ENCODE data around the gene SEMA3B. TPM values are rescaled to one million over a fixed set of nuclear protein-coding genes. Genes with fewer than 3 reads are reported as not detected.

SEMA3B gene
- total RNA-seq, 1 experiment from 2014 or later = 7.3 TPM

DNA sequence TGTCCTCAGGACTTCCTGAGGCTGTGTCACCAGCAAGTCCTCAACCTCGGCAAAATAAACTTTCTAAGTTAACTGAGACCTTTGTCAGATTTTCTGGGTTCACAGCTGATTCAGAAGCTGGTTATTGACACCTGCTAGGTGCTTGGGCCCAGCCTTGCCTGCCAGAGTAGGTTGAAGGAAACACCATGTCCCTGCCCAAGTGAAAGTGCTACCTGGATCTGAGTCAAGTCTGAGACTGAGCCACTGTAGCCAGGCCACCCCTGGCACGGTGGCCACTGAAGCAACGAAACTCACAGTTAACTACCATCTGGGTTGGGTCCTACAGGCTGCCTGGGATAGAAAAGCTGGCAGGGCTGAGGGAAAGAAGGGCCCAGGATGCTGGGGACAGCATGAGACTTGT lies 45.4 kb downstream of the SEMA3B start (continued):
- TF ChIP-seq, protein P1, sequence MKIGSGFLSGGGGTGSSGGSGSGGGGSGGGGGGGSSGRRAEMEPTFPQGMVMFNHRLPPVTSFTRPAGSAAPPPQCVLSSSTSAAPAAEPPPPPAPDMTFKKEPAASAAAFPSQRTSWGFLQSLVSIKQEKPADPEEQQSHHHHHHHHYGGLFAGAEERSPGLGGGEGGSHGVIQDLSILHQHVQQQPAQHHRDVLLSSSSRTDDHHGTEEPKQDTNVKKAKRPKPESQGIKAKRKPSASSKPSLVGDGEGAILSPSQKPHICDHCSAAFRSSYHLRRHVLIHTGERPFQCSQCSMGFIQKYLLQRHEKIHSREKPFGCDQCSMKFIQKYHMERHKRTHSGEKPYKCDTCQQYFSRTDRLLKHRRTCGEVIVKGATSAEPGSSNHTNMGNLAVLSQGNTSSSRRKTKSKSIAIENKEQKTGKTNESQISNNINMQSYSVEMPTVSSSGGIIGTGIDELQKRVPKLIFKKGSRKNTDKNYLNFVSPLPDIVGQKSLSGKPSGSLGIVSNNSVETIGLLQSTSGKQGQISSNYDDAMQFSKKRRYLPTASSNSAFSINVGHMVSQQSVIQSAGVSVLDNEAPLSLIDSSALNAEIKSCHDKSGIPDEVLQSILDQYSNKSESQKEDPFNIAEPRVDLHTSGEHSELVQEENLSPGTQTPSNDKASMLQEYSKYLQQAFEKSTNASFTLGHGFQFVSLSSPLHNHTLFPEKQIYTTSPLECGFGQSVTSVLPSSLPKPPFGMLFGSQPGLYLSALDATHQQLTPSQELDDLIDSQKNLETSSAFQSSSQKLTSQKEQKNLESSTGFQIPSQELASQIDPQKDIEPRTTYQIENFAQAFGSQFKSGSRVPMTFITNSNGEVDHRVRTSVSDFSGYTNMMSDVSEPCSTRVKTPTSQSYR (CRISPR knock-in tag; IDR thresholded peaks at IDR 0.05) = no peak
- TF ChIP-seq TEAD4 (CRISPR knock-in tag; IDR thresholded peaks at IDR 0.05) (no peak), CREM (CRISPR knock-in tag; IDR thresholded peaks at IDR 0.05) (no peak), NR2C2 (CRISPR knock-in tag; IDR thresholded peaks at IDR 0.05) (no peak), CBFB (CRISPR knock-in tag; IDR thresholded peaks at IDR 0.05; ENCODE audit: low read depth) (no peak), ZBTB21 (CRISPR knock-in tag; IDR thresholded peaks at IDR 0.05; ENCODE audit: borderline replicate concordance) (no peak), GRHL2 (CRISPR knock-in tag; IDR thresholded peaks at IDR 0.05; ENCODE audit: insufficient replicate concordance, severe bottlenecking) (no peak)
- TF ChIP-seq, protein P2, sequence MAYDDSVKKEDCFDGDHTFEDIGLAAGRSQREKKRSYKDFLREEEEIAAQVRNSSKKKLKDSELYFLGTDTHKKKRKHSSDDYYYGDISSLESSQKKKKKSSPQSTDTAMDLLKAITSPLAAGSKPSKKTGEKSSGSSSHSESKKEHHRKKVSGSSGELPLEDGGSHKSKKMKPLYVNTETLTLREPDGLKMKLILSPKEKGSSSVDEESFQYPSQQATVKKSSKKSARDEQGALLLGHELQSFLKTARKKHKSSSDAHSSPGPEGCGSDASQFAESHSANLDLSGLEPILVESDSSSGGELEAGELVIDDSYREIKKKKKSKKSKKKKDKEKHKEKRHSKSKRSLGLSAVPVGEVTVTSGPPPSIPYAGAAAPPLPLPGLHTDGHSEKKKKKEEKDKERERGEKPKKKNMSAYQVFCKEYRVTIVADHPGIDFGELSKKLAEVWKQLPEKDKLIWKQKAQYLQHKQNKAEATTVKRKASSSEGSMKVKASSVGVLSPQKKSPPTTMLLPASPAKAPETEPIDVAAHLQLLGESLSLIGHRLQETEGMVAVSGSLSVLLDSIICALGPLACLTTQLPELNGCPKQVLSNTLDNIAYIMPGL (CRISPR knock-in tag; IDR thresholded peaks at IDR 0.05) = no peak
- TF ChIP-seq, protein P3, sequence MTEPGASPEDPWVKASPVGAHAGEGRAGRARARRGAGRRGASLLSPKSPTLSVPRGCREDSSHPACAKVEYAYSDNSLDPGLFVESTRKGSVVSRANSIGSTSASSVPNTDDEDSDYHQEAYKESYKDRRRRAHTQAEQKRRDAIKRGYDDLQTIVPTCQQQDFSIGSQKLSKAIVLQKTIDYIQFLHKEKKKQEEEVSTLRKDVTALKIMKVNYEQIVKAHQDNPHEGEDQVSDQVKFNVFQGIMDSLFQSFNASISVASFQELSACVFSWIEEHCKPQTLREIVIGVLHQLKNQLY (CRISPR knock-in tag; IDR thresholded peaks at IDR 0.05) = no peak
- TF ChIP-seq, protein P4, sequence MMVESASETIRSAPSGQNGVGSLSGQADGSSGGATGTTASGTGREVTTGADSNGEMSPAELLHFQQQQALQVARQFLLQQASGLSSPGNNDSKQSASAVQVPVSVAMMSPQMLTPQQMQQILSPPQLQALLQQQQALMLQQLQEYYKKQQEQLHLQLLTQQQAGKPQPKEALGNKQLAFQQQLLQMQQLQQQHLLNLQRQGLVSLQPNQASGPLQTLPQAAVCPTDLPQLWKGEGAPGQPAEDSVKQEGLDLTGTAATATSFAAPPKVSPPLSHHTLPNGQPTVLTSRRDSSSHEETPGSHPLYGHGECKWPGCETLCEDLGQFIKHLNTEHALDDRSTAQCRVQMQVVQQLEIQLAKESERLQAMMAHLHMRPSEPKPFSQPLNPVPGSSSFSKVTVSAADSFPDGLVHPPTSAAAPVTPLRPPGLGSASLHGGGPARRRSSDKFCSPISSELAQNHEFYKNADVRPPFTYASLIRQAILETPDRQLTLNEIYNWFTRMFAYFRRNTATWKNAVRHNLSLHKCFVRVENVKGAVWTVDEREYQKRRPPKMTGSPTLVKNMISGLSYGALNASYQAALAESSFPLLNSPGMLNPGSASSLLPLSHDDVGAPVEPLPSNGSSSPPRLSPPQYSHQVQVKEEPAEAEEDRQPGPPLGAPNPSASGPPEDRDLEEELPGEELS (CRISPR knock-in tag; IDR thresholded peaks at IDR 0.05) = no peak
- TF ChIP-seq, protein P5, sequence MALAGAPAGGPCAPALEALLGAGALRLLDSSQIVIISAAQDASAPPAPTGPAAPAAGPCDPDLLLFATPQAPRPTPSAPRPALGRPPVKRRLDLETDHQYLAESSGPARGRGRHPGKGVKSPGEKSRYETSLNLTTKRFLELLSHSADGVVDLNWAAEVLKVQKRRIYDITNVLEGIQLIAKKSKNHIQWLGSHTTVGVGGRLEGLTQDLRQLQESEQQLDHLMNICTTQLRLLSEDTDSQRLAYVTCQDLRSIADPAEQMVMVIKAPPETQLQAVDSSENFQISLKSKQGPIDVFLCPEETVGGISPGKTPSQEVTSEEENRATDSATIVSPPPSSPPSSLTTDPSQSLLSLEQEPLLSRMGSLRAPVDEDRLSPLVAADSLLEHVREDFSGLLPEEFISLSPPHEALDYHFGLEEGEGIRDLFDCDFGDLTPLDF (CRISPR knock-in tag; IDR thresholded peaks at IDR 0.05) = no peak

DNA sequence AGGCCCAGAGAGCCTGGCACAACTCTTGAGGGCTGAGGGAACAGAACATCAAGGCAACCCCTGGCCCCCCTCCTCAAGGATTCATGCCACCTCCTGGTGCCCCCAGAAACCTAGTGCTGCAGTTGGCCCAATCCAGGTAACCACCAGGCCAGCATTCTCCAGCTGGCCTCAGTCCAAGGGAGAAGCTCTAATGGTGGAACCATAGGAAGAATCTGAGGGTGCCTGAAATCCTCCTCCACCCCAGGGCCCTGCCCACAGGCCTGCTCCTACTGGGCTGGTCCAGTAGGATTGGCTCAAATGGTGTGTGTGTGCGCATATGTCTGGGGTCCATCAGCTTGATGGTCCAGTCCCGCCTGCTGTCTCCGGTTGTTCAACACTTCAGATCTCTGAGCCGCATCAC lies 45.9 kb downstream of the SEMA3B start:
- Mint-ChIP-seq H3K4me1 (peaks cover 10% of the 10 kb centered on the region), H3K27ac (no peak overlapping the region)
- POLR2A ChIA-PET = interaction anchor here (1.0 kb wide), 1 partner anchor 23 kb away, joined by 3 read pairs; no protein-coding TSS in a partner anchor
- TF ChIP-seq ZNF138 (CRISPR knock-in tag; conservative IDR thresholded peaks at IDR 0.05) (no peak), RELA (CRISPR knock-in tag; IDR thresholded peaks at IDR 0.05; ENCODE audit: borderline replicate concordance) (no peak), NFE2L1 (CRISPR knock-in tag; IDR thresholded peaks at IDR 0.05) (no peak), NFYB (CRISPR knock-in tag; conservative IDR thresholded peaks at IDR 0.05; ENCODE audit: low read depth) (no peak), NFATC4 (CRISPR knock-in tag; IDR thresholded peaks at IDR 0.05) (no peak)
- TF ChIP-seq, protein P6, sequence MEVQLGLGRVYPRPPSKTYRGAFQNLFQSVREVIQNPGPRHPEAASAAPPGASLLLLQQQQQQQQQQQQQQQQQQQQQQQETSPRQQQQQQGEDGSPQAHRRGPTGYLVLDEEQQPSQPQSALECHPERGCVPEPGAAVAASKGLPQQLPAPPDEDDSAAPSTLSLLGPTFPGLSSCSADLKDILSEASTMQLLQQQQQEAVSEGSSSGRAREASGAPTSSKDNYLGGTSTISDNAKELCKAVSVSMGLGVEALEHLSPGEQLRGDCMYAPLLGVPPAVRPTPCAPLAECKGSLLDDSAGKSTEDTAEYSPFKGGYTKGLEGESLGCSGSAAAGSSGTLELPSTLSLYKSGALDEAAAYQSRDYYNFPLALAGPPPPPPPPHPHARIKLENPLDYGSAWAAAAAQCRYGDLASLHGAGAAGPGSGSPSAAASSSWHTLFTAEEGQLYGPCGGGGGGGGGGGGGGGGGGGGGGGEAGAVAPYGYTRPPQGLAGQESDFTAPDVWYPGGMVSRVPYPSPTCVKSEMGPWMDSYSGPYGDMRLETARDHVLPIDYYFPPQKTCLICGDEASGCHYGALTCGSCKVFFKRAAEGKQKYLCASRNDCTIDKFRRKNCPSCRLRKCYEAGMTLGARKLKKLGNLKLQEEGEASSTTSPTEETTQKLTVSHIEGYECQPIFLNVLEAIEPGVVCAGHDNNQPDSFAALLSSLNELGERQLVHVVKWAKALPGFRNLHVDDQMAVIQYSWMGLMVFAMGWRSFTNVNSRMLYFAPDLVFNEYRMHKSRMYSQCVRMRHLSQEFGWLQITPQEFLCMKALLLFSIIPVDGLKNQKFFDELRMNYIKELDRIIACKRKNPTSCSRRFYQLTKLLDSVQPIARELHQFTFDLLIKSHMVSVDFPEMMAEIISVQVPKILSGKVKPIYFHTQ (CRISPR knock-in tag; IDR thresholded peaks at IDR 0.05) = no peak
- TF ChIP-seq, protein P5 (CRISPR knock-in tag; IDR thresholded peaks at IDR 0.05) = no peak
- TF ChIP-seq, protein P7, sequence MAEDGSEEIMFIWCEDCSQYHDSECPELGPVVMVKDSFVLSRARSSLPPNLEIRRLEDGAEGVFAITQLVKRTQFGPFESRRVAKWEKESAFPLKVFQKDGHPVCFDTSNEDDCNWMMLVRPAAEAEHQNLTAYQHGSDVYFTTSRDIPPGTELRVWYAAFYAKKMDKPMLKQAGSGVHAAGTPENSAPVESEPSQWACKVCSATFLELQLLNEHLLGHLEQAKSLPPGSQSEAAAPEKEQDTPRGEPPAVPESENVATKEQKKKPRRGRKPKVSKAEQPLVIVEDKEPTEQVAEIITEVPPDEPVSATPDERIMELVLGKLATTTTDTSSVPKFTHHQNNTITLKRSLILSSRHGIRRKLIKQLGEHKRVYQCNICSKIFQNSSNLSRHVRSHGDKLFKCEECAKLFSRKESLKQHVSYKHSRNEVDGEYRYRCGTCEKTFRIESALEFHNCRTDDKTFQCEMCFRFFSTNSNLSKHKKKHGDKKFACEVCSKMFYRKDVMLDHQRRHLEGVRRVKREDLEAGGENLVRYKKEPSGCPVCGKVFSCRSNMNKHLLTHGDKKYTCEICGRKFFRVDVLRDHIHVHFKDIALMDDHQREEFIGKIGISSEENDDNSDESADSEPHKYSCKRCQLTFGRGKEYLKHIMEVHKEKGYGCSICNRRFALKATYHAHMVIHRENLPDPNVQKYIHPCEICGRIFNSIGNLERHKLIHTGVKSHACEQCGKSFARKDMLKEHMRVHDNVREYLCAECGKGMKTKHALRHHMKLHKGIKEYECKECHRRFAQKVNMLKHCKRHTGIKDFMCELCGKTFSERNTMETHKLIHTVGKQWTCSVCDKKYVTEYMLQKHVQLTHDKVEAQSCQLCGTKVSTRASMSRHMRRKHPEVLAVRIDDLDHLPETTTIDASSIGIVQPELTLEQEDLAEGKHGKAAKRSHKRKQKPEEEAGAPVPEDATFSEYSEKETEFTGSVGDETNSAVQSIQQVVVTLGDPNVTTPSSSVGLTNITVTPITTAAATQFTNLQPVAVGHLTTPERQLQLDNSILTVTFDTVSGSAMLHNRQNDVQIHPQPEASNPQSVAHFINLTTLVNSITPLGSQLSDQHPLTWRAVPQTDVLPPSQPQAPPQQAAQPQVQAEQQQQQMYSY (CRISPR knock-in tag; IDR thresholded peaks at IDR 0.05) = no peak

More for the DNA sequence above, 45.9 kb downstream of the SEMA3B start:
- H3K36me3 Mint-ChIP-seq = peaks cover 47% of the 10 kb centered on the region
- H3K4me3 Mint-ChIP-seq = no peak overlapping the region
- DNase-seq (ENCODE audit: low spot score) (no peak), ATAC-seq (no peak)
- peaks cover 3% of the 10 kb centered on the region; the same call in 1 of the 2 replicates for H3K27me3 Mint-ChIP-seq (ENCODE audit: low read depth)
- H3K9me3 Mint-ChIP-seq = peaks cover 8% of the 10 kb centered on the region
- CTCF ChIA-PET = interaction anchor here (1.0 to 1.4 kb wide), 4 partner anchors 12 to 22 kb away, joined by 3 to 6 read pairs (median 4); partner anchors contain the start of genes HYAL1, HYAL3 and NAA80
